Activated CD4-positive, CD25-positive, alpha-beta regulatory T cell (primary cell): ENCODE measurements around the gene PTBP3.
"Not testable (repeated sequence)": the region's sequence is repeated elsewhere in the genome, so short reads cannot be mapped to it uniquely, and the experiment has no call there.

Experiments
- DNase-seq, 4 experiments: peaks; one replicate each; lab custom pipeline; 2025; lab: John Stamatoyannopoulos, UW

The PTBP3 gene

DNA sequence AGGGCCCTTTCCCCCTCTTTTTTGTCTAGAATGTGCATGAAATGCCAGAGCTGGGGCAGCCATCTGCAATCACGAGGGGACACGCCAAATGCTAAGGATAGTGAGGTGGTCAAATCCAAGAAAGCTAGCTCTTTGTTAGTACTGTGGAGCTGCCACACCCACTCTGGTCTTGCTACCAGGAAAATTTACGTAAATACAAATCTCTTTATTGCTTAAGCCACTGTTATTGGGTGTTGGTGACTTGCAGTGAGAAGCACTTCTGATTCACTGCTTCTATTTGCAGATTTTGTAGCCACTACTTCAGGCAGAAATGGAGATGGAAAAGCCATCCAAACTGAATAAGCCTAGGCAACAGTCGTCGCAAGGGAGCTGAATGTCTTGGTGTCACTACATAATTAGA lies 132.7 kb downstream of the PTBP3 start:
- DNase-seq, result no peak

DNA sequence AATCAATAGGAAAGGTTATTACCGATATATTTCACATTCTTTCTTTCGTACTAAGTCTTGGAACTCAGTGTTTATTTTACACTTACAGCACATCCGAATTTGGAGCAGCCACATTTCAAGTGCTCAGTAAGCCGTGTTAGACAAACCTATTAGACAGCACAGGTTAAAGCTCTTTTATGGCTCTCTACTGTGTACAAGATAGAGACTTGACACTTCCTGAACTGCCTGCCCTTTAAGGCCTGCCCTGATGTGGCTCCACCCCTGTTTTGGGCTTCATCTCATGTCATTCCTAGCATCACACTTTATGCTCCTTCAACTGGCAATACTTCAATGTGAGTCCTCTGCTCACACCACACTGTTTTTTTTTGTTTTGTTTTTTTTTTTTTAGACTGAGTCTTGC lies 134.8 kb downstream of the PTBP3 start:
- DNase-seq, result no peak

DNA sequence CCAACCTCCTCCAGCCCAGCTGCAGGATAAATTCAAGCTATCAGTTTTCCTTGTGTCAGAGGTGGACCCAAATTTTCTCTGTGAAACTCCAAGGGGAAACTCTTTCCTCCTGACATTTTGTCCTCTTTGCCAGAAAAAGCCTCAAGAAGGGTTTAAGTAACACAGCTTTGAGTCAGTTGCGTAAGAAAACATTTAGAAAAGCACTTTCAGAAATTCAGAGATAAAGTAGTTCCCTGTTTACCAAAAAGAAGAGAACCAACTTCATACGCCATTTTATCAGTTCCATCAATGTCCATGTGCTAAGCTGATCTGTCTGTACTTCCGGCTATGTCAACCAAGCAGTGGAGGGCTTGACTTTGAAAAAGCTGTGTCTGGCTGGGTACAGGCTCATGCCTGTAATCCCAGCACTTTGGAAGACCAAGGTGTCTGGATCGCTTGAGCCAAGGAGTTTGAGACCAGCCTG lies 138.4 kb downstream of the PTBP3 start:
- DNase-seq, result no peak

DNA sequence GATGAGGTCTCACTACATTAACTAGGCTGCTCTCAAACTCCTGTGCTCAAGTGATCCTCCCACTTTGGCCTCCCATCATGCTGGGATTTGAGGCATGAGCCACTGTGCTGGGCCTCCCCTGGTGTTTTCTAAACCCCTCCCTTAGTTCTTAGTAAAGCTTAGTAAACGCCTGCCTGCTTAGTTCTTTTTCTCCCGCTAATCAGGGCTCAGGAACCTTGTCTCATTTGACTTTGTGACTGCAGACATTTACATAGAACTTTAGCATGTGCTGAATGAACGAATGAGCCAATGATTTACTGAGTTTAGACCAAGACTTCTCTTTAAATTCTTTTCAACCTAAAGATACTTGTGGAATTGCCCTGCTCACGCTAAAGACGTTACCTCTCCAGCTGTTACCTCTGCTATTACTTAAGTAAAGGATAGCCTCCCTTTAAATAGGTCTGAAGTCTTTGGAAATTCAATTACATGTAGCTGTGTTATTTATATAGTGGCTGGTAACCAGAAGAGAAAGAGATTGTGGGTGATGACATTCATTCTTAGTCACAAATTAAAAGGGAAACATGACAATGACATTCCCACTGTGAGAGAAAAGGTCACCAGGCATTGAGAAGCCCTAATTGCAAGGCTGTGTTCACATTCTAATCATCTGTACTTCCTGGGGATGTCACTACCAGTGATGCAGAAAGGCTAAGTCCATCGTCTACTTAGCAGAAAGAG lies 139.7 kb downstream of the PTBP3 start:
- DNase-seq, result no peak

DNA sequence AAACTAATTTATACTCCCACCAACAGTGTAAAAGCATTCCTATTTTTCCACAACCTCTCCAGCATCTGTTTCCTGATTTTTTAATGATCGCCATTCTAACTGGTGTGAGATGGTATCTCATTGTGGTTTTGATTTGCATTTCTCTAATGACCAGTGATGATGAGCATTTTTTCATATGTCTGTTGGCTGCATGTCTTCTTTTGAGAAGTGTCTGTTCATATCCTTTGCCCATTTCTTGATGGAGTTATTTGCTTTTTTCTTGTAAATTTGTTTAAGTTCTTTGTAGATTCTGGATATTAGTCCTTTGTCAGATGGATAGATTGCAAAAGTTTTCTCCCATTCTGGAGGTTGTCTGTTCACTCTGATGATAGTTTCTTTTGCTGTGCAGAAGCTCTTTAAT lies 143.1 kb downstream of the PTBP3 start:
- DNase-seq, result not testable (repeated sequence)

DNA sequence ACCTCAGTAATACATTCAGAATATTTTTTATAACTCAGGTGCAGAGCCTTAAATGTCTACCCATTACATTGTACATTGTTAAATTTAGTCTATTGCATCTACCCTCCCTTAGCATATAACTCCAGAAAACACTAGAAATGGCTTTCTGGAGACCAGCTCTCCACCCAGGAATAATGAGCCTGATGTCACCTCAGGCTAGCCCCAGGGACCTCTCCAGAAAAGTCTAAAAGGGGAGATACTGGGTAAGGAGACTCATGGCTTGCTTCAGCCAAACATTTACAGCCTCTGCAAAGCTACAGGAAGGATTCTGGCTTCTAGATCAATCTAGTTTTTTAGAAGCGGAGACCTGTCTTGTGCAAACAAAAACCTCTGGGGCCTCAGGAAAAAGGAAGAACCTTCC lies 144.5 kb downstream of the PTBP3 start:
- DNase-seq, result no peak

DNA sequence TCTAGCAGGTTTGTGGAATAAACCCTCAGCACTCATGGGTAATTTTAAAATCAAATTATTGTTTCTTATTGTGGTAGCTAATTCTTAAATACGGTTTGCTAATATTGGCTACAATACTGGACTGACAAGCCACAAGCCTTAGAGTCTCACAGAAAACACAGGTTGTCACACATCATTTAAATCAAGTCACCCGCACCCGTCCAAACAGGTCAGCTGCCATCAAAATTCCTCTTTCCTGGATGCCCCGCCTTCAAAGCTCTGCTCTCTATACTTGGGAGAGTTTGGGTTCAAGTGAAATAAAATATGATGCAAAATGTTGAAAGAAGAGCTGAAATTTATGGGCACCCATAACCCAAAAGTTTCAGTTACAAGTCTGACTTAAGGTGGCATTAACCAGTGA lies 146.0 kb downstream of the PTBP3 start:
- DNase-seq, result no peak

DNA sequence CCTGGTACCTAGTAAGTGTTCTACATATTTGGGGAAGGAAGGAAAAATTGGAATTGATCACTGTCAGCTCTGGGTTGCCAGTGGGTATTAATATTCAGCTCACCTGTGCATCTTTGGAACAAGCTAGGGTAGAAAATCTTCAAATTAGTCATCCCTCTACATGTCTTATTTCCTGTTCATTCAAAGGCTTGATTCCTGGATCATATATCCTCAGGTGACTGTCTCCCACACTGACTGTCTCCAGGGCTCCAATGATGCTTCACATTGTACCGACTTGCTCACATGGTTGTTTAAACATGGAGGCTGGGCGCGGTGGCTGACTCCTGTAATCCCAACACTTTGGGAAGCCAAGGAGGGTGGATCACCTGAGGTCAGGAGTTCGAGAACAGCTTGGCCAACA lies 146.7 kb downstream of the PTBP3 start:
- DNase-seq, result no peak

DNA sequence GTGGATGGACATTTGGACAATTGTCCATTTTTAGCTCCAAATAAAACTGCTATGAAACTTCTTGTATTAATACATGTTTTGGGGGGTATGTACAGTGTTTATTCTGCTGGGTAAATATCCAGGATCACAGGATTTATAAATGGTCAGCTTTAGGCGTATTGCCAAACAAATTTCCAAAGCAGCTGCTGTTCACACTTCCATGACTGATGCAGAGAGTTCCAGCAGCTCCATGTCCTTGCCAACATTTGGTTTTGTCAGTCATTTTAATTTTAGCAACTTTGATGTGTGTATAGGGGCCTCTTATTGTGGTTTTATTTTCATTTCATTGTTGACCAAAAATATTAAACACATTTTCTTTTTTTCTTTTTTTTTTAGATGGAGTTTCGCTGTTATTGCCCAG lies 148.5 kb downstream of the PTBP3 start:
- DNase-seq, result no peak

DNA sequence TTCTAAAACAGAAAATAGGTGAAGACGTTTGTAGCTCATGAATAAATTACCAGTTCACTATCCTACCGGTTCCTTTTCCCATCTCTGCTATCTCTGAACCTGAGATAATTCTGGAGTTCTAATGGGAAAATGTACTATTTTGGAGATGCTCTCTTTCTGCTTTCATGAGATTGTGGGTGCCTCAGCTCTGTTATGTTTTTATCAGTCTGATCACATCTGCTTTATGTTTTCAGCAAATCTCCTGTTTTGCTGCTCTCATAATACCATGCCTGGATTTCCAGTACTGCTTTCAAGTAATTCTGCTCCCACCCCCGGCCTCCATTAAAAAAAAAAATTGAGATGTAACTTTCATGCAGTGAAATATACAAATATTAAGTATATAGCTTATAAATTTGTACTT lies 149.2 kb downstream of the PTBP3 start:
- DNase-seq, result no peak

DNA sequence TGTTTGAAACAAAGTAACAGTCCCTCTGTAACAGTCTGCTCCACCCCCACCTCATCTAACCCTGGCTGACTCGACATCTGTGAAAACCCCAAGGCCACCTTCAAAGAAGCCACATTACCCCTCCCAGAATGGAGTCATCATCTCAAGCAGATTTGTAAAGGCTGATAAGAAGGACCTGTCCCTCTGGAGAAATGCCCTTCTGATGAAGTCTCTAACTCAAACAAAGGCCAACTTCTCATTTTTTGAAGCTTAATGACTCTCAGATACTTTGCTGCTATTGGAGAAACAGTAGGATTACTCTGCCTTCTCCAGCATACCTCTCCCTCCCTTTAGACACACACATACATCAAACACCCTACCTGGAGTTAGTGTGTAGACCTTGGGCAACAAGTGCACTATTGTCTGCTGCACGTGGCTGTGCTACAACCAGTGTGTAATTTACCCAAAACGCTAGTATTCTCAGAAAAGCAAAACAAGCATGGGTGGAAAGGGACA lies 153.0 kb downstream of the PTBP3 start:
- DNase-seq, result peak in 1 of 4 experiments; percentile 18

DNA sequence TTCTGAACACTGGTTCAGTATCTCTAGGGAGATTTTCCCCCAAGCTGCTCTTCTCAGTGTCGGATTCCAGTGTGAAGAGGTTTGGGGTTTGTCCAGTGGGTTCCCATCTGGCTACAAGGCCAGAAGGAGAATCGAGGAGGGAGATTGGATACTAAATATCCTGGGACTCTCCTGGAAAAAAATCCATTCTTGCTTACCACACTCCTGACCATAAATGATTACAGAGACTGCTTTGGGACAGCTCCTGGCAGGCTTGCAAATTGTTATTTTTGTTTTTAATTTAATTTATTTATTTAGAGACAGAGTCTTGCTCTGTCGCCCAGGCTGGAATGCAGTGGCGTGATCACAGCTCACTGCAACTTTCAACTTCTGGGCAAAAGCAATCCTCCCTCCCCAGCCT lies 153.6 kb downstream of the PTBP3 start:
- no peak for DNase-seq

DNA sequence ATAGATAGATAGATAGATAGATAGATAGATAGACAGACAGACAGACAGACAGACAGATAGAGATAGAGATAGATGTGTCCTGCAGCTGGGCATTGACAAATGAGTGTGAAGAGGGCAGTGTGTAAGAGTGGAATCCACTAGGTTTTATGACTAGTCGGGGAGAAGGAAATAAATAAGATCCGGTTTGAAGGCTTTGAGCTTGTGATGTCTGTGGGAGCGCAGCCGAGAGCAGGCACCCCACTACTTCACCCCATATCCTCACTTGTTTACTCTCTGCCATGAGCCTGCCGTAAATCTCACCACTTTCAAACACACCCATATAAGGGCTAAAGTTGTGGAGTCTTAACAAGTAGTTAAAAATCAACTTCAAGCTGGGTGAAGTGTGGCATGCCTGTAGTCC lies 156.9 kb downstream of the PTBP3 start:
- no peak for DNase-seq

DNA sequence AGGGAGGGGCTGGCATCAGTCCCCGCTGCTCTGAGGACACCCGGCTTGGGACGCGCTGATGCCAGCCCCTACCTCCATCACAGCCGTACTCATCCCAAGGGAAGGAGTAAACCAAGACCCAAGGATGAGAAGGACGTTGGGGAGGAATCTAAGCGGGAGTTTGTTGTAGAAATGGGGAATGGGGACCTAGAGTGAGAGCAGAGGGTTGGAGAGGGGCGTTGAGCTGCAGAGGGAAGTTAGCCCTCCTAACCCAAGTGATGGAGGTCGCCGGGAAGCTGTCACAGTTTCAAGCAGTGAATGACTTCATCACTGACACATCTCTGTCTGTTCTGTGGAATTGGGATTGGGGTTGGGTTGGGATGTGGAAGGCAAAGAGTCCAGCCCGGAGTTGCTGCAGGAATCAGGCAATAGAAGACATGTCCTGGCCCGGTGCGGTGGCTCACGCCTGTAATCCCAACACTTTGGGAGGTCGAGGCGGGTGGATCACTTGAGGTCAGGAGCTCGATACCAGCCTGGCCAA lies 157.6 kb downstream of the PTBP3 start:
- no peak for DNase-seq

DNA sequence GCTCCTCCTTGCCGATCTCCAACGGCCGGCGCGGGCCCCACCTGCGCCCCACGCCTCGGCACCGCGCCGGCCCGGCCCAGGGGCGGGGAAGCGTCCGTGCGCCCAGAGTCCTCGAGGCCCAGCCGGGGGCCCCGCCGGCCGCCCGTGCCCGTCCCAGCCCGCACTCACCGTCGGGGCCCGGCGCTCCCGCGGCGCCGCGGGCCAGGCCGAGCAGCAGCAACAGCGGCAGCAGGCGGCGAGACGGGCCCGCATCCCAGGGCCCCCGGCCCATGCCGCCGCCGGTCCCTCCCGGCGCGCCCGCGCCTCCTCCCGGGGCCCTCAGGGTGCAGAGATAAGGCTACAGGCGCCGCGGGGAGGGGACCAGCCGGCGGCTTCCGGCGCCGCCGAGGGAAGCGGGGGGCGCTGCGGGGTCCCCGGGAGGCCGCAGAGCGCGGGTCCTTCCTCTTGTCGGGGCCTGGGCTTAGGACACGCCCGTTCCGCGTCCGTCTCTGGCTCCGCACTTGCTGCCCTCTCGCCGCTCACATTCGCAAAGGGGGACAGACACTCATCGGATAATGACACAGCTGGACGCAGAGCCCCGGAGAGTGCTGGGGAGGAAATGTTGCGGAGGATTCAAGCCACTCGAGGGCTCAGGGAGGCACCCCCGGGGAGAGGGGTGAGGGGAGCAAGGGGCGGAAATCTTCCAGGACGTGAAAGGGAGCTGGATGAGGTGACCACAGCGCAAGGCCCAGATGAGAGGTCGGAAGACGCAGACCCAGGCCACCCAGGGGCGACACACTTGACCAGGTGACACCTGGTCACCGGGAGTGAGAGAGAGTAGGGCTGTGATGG lies 158.2 kb downstream of the PTBP3 start, which contains the start of gene SUSD1:
Gene SUSD1 (minus strand): TSS at position 333 of the 831 bp plus-strand sequence. CDS start 62 bp downstream, at position 271.
- peak in 1 of 4 experiments; percentile 19 for DNase-seq

DNA sequence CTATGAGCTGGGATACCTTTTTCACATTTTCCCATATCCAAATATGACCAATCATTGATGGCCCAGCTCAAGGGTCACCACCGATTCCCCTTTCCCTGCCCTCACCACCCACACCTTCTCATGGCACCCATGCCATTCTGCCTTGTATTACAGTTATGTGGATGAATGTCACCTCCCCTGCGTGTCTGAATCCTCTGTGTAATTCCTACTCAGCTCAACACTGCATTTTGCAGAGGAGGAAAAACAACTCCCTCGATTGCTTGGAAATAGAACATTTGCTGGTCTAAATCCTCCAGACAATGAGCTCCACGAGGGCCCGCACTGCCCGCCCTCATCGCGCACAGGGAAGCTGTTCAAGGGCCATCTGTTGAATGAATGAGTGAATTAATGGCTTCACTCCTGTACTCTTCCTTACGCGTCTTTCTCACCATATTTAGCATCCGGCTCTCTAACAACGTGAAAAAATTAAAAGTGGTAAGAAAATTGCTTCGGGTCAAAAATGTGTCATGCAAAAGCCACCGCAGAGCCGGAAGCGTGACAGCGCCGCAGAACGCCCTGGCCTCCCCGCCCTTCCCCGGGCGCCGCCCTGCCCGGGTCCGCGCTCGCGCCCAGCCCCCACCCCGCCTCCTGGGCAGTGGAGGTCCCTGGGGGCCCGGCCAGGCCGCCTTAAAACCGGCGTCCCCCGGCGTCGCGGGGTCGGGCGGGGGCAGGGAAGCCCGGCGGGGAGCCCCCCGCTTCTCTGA lies 159.0 kb downstream of the PTBP3 start:
- peak; percentile 24 to 57 (median 49) for DNase-seq

DNA sequence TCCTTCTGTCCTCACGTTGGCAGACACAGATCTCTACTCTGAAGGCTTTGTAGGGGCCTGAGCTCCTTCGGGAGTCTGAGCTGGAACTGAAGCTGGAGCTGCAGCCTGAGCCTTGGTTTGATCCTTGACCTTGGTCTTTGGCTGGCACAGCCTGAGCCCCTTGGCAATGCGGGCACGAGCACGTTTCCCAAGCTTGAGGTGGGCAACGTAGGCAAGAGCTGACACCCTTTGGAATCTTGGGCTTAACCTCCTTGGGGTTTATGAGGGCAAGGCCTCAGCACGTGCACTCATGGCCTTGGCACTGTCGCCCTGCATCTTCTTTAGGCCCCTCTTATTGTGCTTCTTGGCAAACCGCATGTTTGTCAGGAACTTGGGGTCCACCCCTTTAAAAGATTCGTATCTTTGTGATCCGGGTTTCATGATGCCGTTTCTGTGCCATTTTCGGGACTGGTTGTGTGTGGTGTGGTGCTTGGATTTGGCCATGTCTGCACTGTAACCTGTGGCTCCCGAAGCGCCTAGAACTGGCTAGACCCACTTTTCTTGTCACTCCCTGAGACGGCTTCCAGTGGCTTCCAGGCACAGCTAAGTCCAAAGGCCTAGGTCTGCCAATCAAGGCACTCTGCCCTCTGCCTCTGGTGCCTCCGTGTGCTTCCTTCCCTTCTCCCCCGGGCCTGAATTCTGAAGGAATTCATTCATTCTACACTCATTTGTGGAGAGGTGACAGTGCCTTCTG lies 159.8 kb downstream of the PTBP3 start:
- DNase-seq, result no peak

DNA sequence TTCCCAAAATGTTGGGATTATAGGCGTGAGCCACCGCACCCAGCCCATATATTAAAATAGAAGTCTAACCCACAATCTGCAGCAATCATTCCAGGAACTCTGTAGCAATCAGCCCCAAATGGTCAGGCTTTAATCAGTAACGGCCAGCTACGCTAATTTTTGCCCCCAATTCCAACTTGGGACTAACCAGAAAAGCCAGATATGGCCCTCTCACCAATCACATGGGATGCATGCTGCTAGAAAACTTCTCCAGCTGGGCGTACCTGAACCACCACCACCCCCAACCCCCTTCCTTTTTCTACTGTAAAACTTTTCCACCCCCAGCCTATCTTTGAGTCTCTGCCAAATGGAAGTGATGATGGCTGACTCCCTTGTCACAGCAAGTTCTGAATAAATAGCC lies 162.5 kb downstream of the PTBP3 start:
- no peak for DNase-seq

DNA sequence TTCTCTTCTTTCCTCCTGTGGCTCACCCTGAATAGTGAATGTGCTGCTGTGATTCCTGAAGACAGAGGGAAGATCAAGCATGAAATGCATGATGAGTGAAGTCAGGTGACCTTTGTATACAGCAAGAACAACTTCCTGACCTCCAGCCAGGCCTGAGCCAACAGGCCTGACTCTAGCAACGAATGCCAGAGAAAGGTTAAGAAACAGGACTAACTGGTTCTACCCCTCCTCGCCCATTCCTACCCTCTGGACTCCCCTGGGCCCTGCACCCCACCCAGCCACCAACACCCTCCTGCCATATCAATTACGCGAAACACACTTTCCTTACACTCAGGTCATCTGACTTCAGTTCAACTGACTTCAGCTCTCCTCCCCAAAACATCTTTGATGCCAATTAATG lies 163.2 kb downstream of the PTBP3 start:
- DNase-seq, result no peak

DNA sequence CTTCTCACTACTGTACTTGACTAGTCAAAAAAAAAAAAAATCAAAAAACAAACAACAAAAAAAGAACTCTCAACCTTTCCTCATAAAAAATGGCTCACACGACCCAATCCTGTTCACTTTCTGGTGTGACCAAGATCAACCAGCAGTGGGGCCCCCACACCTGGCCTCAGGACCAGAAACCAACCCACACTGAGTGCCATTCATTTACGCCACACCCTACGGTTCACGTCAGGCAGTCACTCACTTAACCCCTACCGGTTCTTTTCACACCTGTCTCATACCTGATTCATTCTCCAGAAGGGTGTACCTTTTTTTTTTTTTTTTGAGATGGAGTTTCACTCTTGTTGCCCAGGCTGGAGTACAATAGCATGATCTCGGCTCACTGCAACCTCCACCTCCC lies 164.1 kb downstream of the PTBP3 start:
- no peak for DNase-seq

DNA sequence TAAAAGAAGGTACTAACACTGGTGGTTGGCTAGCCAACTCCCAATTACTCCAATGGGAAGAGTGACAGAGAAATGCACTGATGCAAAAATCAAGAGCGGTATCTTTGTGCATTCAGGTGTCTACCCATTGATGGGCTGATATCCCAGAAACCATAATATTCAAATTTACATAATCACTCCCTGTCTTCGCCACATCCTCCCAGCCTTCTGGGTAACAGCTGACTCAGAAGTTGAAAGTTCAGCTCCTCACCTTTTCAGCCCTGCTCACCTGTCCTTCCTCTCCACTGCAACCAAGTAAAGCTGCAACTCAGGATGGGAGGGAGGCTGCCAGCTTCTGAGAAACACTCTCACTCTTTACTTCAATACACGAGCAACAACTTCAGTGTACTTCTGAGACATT lies 165.2 kb downstream of the PTBP3 start:
- DNase-seq, result no peak
